ENCODE data around the gene RFNG.

GRCh38 chr17:82058230-82058854 is 6.7 kb upstream of the RFNG start:
- no peak for TF ChIP-seq CTCF (IDR thresholded peaks at IDR 0.05)
- no peak for TF ChIP-seq EZH2 (IDR thresholded peaks at IDR 0.05)
- TF ChIP-seq EZH2phosphoT487 (IDR thresholded peaks at IDR 0.05) = no peak

Measured in neural progenitor cell (in vitro differentiated cells).